ENCODE data around the gene RACGAP1. TPM values are rescaled to one million over a fixed set of nuclear protein-coding genes. Genes with fewer than 3 reads are reported as not detected.

The RACGAP1 gene
- polyA plus RNA-seq, 3 donors, result 3.1 to 5.4 (median 3.6) TPM

GRCh38 chr12:49973361-49973830, 51.9 kb downstream of the RACGAP1 start:
- no peak for DNase-seq

GRCh38 chr12:49972641-49973360, 52.5 kb downstream of the RACGAP1 start, which contains the start of gene AQP6:
Gene AQP6 (plus strand): TSS chr12:49972947. CDS start chr12:49973174, 227 bp downstream.
- TF ChIP-seq CTCF (IDR thresholded peaks at IDR 0.05), result no peak
- no peaks in the 10 kb centered on the region for H3K36me3 ChIP-seq (replicated peaks in 1 of 2; ENCODE audit: control insufficient read depth in 1 of 2, insufficient read depth in 2 of 2, low read length in 2 of 2)
- no peaks in the 10 kb centered on the region for H3K9me3 Mint-ChIP-seq
- peaks cover 25 to 42% of the 10 kb centered on the region in 2 donors for H3K4me1 ChIP-seq (ENCODE audit: control insufficient read depth in 1 of 2, insufficient read depth in 2 of 2, low read length in 2 of 2)
- peaks cover 0 to 23% of the 10 kb centered on the region in 2 donors for H3K27me3 ChIP-seq (ENCODE audit: control insufficient read depth in 2 of 2, insufficient read depth in 2 of 2, low read length in 2 of 2)
- H3K9ac ChIP-seq (ENCODE audit: insufficient read depth, low read length, poor library complexity, severe bottlenecking), result no peak within 1 kb of the TSS
- no peak within 1 kb of the TSS for H3K4me3 ChIP-seq (replicated peaks in 1 of 3; ENCODE audit: low read depth in 2 of 3, low read length in 3 of 3)
- peak within 1 kb of the TSS in 1 of 7 donors; percentile 24 for H3K27ac Mint-ChIP-seq
- no peak within 1 kb of the TSS for H3K4me2 ChIP-seq (replicated peaks; ENCODE audit: extremely low read depth, low read length, poor library complexity, severe bottlenecking)
- WGBS (ENCODE audit: insufficient coverage), result 96% methylated on average over 18 of the region's 18 CpGs
- H2AFZ ChIP-seq (ENCODE audit: insufficient read depth, low read depth, low read length, poor library complexity, severe bottlenecking), result no peak within 1 kb of the TSS
- H4K20me1 ChIP-seq (ENCODE audit: insufficient read depth, low read length), result no peaks in the 10 kb centered on the region
- H3K27me3 Mint-ChIP-seq (ENCODE audit: low read depth in 3 of 3), result peaks cover 9 to 19% (median 12%) of the 10 kb centered on the region in 3 donors
- peak within 1 kb of the TSS in 1 of 2 donors; percentile 23 for H3K4me3 Mint-ChIP-seq
- no peak within 1 kb of the TSS for H3K27ac ChIP-seq (ENCODE audit: low read depth in 1 of 2, low read length in 2 of 2)
- peaks cover 29% of the 10 kb centered on the region for H3K4me1 Mint-ChIP-seq
- no peaks in the 10 kb centered on the region for H3K9me3 ChIP-seq (replicated peaks in 1 of 2; ENCODE audit: control insufficient read depth in 1 of 2, insufficient read depth in 1 of 2, low read length in 2 of 2)
- intact Hi-C loops (cut with micrococcal nuclease), result no loop called here
- H3K79me2 ChIP-seq (ENCODE audit: insufficient read depth, low read length), result no peaks in the 10 kb centered on the region
- peaks cover 0 to 2% of the 10 kb centered on the region in 2 donors for H3K36me3 Mint-ChIP-seq
- no peak for DNase-seq

More at GRCh38 chr12:49973361-49973830, 51.9 kb downstream of the RACGAP1 start:
- Mint-ChIP-seq H3K36me3 (peaks cover 0 to 2% of the 10 kb centered on the region in 2 donors), H3K4me3 (no peak overlapping the region), H3K9me3 (no peaks in the 10 kb centered on the region), H3K27me3 (ENCODE audit: low read depth in 3 of 3) (peaks cover 5 to 13% (median 11%) of the 10 kb centered on the region in 3 donors), H3K27ac (no peak overlapping the region), H3K4me1 (peaks cover 25% of the 10 kb centered on the region)
- H3K4me3 ChIP-seq (replicated peaks in 1 of 3; ENCODE audit: low read depth in 2 of 3, low read length in 3 of 3), result no peak overlapping the region
- no peak overlapping the region for H3K27ac ChIP-seq (ENCODE audit: low read depth in 1 of 2, low read length in 2 of 2)
- no peaks in the 10 kb centered on the region for H3K36me3 ChIP-seq (replicated peaks in 1 of 2; ENCODE audit: control insufficient read depth in 1 of 2, insufficient read depth in 2 of 2, low read length in 2 of 2)
- H3K79me2 ChIP-seq (ENCODE audit: insufficient read depth, low read length), result no peaks in the 10 kb centered on the region
- peaks cover 24 to 40% of the 10 kb centered on the region in 2 donors for H3K4me1 ChIP-seq (ENCODE audit: control insufficient read depth in 1 of 2, insufficient read depth in 2 of 2, low read length in 2 of 2)
- WGBS (ENCODE audit: insufficient coverage), result 88% methylated on average over 19 of the region's 19 CpGs
- no peaks in the 10 kb centered on the region for H3K9me3 ChIP-seq (replicated peaks in 1 of 2; ENCODE audit: control insufficient read depth in 1 of 2, insufficient read depth in 1 of 2, low read length in 2 of 2)
- TF ChIP-seq CTCF (IDR thresholded peaks at IDR 0.05), result no peak
- H3K9ac ChIP-seq (ENCODE audit: insufficient read depth, low read length, poor library complexity, severe bottlenecking), result no peak overlapping the region
- no peak overlapping the region for H3K4me2 ChIP-seq (replicated peaks; ENCODE audit: extremely low read depth, low read length, poor library complexity, severe bottlenecking)
- intact Hi-C loops (cut with micrococcal nuclease), result no loop called here
- H2AFZ ChIP-seq (ENCODE audit: insufficient read depth, low read depth, low read length, poor library complexity, severe bottlenecking), result no peak overlapping the region
- H4K20me1 ChIP-seq (ENCODE audit: insufficient read depth, low read length), result no peaks in the 10 kb centered on the region
- H3K27me3 ChIP-seq (ENCODE audit: control insufficient read depth in 2 of 2, insufficient read depth in 2 of 2, low read length in 2 of 2), result peaks cover 0 to 18% of the 10 kb centered on the region in 2 donors

All from CD14-positive monocyte (primary cell).